OCI-LY1 (cell line): ENCODE data around the gene ZXDC.

Experiments used
- CTCF ChIP-seq: fragments of 200-600 bp; sonication (generic), shearing (Covaris generic); IDR thresholded peaks from 2 replicates; pipeline ENCODE4 v1.5.1; 2017; ENCODE audit warnings: mild to moderate bottlenecking, antibody characterized with exemption, low read length, moderate library complexity, mixed read lengths
- EZH2 ChIP-seq: fragments of 200-600 bp; sonication (generic), shearing (Covaris generic); IDR thresholded peaks from 2 replicates; pipeline ENCODE4 v1.8.0; 2017; ENCODE audit warnings: borderline replicate concordance, mixed run types, mild to moderate bottlenecking, antibody characterized with exemption, low read length, moderate library complexity, mixed read lengths

- TF ChIP-seq CTCF = no peak
- no peak for TF ChIP-seq EZH2
Observed at GRCh38 chr3:126412841-126413692, 62.6 kb downstream of the ZXDC start.
